Activated CD8-positive, alpha-beta T cell treated with anti-CD3 and anti-CD28 coated beads for 36 hours (primary cell): ENCODE measurements around the gene PHLDA1. TPM values are rescaled to one million over a fixed set of nuclear protein-coding genes. Genes with fewer than 3 reads are reported as not detected.

Source experiments
- ATAC-seq: fragments of 200-7000 bp; cut with Tn5 transposase; one replicate; pipeline ENCODE4 v1.10.0; 2021; ENCODE audit warnings: mild to moderate bottlenecking, moderate library complexity
- CTCF ChIA-PET: fragments of 350-600 bp; sonication (Branson Sonifier 250); formaldehyde crosslinking; loops from one replicate; lab custom pipeline; 2021; ENCODE audit warnings: antibody characterized with exemption; lab: Charles Lee
- POLR2A ChIA-PET: fragments of 350-600 bp; sonication (Branson Sonifier 250); formaldehyde crosslinking; loops from one replicate; lab custom pipeline; 2021; ENCODE audit warnings: antibody characterized with exemption; lab: Charles Lee
- DNase-seq: peaks from one replicate; pipeline ENCODE4 v3.0.0-alpha.2; 2020
- H3K27ac Mint-ChIP-seq: one replicate; pipeline ENCODE4 v1.8.0; 2021; ENCODE audit warnings: mild to moderate bottlenecking, mixed read lengths
- H3K27me3 Mint-ChIP-seq: one replicate; pipeline ENCODE4 v1.8.0; 2021; ENCODE audit warnings: mixed read lengths
- H3K36me3 Mint-ChIP-seq: one replicate; pipeline ENCODE4 v1.8.0; 2021; ENCODE audit warnings: low read depth, mixed read lengths
- H3K4me1 Mint-ChIP-seq: one replicate; pipeline ENCODE4 v1.8.0; 2021; ENCODE audit warnings: low read depth, mixed read lengths
- H3K4me3 Mint-ChIP-seq: one replicate; pipeline ENCODE4 v1.8.0; 2021; ENCODE audit warnings: mild to moderate bottlenecking, moderate library complexity, mixed read lengths
- H3K9me3 Mint-ChIP-seq: one replicate; pipeline ENCODE4 v1.8.0; 2021; ENCODE audit warnings: mixed read lengths
- intact Hi-C: fragments of 100-400 bp; cut with micrococcal nuclease; formaldehyde crosslinking; loops from one replicate; pipeline ENCODE4 v1.10.0; 2022
- total RNA-seq, 2 experiments: library from RNA; stranded (reverse); gene quantifications; one replicate each; pipeline ENCODE4 v1.2.3, GENCODE V29; 2021
- TF ChIP-seq, protein P1 (sequence below): fragments of 200-600 bp; IDR thresholded peaks from one replicate; pipeline ENCODE4 v1.8.0; 2022; ENCODE audit warnings: antibody characterized with exemption, mild to moderate bottlenecking

The PHLDA1 gene
- total RNA-seq, 2 experiments from 2014 or later, result 33.9 to 35.0 TPM

DNA sequence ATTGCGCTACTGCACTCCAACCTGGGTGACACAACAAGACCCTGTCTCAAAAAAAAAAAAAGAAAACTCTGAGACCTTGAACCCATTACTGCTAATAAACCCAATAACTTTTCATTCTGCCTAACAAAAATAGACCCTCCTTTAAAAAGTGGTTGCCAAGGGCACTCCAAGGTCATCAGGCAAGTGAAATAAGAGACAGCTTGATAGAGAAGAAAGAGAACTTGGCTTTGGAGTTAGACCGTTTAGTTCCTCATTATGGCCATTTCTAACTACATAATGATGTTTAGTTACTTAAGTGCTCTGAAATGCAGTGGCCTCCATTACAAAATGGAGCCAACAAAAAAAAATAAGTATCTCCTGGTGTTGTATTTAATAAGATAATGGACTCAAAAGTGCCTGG is 55.9 kb downstream of the PHLDA1 start:
- no peak for ATAC-seq
- Mint-ChIP-seq H3K27me3 (no peaks in the 10 kb centered on the region), H3K9me3 (peaks cover 15% of the 10 kb centered on the region), H3K4me3 (no peak overlapping the region), H3K27ac (peak overlapping the region; percentile 62), H3K36me3 (peaks cover 21% of the 10 kb centered on the region), H3K4me1 (peaks cover 68% of the 10 kb centered on the region)
- CTCF ChIA-PET, result interaction anchor here (0.8 kb wide), 1 partner anchor 13 kb away, joined by 3 read pairs; no protein-coding TSS in a partner anchor
- no peak for DNase-seq
- TF ChIP-seq, protein P1, sequence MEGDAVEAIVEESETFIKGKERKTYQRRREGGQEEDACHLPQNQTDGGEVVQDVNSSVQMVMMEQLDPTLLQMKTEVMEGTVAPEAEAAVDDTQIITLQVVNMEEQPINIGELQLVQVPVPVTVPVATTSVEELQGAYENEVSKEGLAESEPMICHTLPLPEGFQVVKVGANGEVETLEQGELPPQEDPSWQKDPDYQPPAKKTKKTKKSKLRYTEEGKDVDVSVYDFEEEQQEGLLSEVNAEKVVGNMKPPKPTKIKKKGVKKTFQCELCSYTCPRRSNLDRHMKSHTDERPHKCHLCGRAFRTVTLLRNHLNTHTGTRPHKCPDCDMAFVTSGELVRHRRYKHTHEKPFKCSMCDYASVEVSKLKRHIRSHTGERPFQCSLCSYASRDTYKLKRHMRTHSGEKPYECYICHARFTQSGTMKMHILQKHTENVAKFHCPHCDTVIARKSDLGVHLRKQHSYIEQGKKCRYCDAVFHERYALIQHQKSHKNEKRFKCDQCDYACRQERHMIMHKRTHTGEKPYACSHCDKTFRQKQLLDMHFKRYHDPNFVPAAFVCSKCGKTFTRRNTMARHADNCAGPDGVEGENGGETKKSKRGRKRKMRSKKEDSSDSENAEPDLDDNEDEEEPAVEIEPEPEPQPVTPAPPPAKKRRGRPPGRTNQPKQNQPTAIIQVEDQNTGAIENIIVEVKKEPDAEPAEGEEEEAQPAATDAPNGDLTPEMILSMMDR, result no peak
- intact Hi-C loops, result no loop called here
- POLR2A ChIA-PET, result interaction anchor here (1.1 to 1.6 kb wide), 2 partner anchors 31 to 56 kb away, joined by 4 to 8 read pairs; partner anchors contain the start of gene PHLDA1

Other genes with a start within 250 kb of the PHLDA1 start
- 1,000 to 10,000 TPM; 1,090 to 1,104 TPM for gene NAP1L1, start 52.9 kb upstream of the PHLDA1 start, total RNA-seq